GM21423 (cell line): ENCODE measurements around the gene PPIE.
A peak's percentile ranks its signal among the peaks of the same experiment; 100 is the strongest.

ENCODE experiments used
- ATAC-seq: cut with Tn5 transposase; IDR thresholded peaks from one replicate; pipeline ENCODE4 v1.9.1; 2021; ENCODE audit warnings: mild to moderate bottlenecking, moderate library complexity; ENCODE audit not compliant: unreplicated experiment

Gene PPIE

GRCh38 chr1:39738622-39739366, at the start of gene PPIE:
PPIE (plus strand) TSS chr1:39738882; CDS start chr1:39738901, 19 bp downstream.
- peak; percentile 84 for ATAC-seq

DNA sequence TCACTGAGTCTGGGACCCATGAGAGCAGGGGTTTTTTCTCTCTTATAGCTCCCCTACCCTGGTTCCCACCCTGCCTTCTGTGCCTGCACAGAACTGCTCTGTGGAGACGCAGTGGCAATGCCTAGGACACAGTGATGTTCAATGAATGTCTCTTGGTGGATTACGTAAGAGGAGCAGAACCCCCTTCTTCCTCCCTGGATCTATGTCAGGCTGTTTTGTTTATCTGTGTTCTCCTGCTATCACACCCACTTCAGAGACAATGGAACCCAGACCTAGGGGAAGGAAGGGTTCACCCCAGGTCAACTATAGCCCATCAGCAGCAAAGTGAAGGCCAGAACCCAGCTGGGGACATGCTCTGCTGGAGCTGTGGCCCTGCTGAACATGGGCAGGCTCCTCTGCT, 49.5 kb upstream of the PPIE start:
- ATAC-seq = no peak

GRCh38 chr1:39689635-39690034, 49.0 kb upstream of the PPIE start:
- ATAC-seq = no peak

DNA sequence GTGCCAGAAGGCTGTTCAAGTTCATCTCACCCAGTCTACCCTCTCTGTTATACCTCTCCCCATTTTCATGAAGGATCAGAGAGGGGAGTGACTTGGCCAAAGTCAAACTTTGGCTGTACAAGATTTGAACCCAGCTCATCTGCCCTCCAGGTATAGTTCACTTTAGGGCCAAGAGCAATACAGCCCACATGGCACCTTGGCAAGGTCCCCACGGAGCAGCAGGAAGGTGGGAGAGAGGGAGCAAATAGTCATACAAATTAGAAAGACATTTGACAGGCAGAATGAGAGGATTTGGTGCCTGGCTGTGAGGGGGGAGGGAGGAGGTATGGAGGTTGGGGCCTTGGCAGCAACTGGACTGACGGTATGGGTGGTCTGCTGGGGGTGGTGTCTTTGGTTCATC, 48.5 kb upstream of the PPIE start:
- no peak for ATAC-seq

DNA sequence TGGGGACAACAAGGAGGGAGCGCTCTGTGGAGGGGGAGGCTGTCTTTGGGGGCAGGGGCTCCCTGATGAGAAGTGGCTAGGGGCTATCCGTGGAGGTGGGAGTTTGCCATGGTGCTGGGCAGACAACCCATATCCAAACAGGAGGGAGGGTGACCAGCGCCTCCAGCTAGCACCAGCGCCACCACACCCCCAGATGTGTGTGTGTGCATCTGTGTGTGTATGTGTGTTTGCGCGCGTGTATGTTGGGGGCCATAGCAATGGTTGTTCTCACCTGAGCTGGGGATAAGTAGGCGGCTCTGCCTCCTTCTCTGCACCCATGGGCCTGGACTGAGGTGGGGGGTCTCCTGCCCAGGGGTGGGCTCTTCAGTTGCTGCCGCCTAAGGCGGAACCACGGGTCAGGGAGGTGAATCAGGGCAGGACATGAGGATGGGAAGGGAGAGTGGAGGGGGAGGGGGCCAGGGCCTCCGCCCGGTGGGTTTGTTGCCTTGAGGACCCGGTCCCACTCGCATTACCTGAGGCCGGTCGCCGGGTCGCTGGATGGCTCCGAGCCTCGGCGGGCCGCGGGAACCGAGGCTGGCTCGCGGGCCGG, 47.8 kb upstream of the PPIE start:
- no peak for ATAC-seq

GRCh38 chr1:39691383-39692151, 47.1 kb upstream of the PPIE start, which contains the start of gene HPCAL4:
HPCAL4 (minus strand) TSS chr1:39691433; CDS start chr1:39684603, 6,830 bp downstream.
- peak; percentile 77 for ATAC-seq

DNA sequence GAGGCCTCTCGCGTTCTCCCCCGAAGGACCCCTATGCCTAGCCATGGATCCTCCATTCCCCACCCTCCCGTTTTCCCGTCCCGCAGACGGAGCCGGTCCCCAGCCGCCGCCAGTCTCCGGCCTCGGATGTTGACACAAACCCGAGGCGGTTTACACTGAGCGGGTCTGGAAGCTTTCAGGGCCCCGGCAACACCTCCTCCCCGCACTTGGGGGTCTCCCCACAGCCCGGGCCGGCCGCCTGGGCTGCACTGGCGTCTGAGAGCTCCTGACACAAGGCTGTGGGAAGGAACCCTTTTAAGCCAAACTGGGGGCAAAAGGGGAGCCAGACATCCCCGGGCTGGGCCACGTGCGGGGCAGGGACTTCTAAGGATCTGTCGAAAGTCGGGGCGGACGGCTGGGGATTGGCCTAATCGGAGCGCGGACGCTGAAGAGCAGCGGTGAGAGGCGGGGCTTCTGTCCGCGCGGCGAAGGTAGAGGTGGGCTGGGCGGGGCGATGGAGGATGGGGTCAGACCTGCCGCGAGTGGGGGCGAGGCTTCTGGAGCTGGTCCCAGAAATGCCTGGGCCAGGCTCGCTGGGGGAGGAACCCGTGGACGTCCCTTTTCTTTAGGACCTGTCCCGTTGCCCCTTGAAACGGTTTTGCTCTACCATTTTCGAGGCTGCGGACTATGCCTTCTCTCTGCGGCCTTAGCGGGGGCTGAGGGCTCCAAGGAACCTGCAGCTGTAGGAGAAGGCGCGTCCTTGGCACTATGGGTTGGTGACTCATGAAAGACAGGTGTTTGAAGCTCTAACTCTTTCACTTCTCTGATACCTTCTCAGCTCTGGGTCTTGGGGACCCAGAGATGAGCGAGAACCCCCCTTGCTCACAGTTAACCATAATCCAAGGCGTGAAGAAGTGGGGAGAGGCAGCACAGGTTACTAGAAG, 46.3 kb upstream of the PPIE start:
- no peak for ATAC-seq

- no peak for ATAC-seq
Measured at GRCh38 chr1:39694026-39694425, 44.7 kb upstream of the PPIE start.

GRCh38 chr1:39695016-39695415, 43.7 kb upstream of the PPIE start:
- no peak for ATAC-seq

GRCh38 chr1:39696448-39696847, 42.2 kb upstream of the PPIE start:
- no peak for ATAC-seq

GRCh38 chr1:39698568-39698967, 40.1 kb upstream of the PPIE start:
- no peak for ATAC-seq

DNA sequence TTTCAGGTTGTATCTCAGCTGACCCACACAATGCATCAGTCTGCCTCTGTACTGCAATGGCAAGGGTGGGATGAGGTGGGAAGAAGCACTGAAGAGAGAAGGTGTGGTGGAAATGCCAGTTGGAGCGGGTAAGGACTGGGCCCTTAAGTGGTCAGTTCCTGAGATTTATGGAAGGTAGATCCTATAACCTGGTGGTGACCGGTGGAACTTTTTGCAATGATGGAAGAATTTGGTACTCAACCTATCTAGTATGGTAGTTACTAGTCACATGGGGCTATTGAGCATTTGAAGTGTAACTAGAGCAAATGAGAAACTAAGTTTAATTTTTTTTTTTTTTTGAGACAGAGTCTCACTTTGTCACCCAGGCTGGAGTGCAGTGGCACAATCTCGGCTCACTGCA, 39.3 kb upstream of the PPIE start:
- no peak for ATAC-seq

DNA sequence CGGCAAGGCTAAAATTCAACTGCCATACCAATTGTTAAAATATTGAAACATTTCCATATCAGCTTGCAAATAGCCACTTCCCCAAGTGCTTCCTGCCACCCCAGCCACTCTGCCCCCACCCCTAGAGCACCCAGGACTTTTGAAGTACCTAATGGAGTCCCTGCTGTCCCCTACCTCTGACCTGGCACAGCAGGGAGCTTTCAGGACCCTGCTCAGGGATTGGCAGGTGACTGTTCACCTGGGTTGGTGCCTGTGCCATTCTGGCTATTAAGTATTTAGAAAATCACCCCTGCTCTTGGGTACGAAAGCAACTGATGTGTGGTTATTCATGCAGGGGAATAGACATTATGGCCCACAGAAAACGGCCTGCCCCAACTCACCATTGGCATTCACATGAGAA, 38.3 kb upstream of the PPIE start:
- no peak for ATAC-seq

- no peak for ATAC-seq
Measured at GRCh38 chr1:39701049-39701439, 37.6 kb upstream of the PPIE start.

GRCh38 chr1:39704757-39705156, 33.9 kb upstream of the PPIE start:
- no peak for ATAC-seq

- ATAC-seq = no peak
Measured at GRCh38 chr1:39707506-39707905, 31.2 kb upstream of the PPIE start.

- no peak for ATAC-seq
Measured at GRCh38 chr1:39711104-39711965, 27.3 kb upstream of the PPIE start.

DNA sequence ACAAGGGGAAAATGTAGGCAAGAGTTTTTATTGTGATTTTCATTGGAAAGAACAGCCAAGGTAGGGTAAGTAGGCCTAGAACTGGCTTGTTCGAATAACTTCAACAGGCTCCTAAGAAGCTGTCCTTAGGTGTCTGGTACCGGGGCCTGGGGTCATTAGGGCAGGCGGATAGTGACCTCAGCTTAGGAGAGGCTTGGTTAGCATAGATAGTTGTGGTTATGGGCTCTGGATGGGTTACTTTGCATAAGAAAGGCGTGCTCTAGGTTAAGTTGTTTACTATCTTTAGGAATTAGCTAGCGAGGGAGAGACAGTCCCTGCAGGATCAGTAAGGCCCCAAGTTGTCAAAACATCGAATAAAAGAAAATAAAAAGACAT, 26.7 kb upstream of the PPIE start:
- no peak for ATAC-seq

DNA sequence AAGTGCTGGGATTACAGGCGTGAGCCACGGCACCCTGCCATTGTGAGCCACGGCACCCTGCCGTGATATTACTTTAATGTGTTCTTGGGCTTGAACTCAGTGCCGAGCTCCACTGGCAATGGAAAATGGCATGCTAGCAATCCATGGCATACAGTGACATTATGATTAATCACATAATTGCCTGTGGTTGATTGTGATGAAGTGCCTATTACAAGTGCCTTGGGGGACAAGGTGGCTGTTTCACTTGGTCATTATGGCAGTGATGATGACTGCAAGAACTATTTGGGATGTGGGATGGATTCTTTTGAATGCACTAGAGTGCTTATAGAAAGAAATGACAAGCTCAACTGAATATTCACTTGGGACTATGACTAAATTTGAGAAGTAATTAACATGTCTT, 25.1 kb upstream of the PPIE start:
- ATAC-seq = no peak

DNA sequence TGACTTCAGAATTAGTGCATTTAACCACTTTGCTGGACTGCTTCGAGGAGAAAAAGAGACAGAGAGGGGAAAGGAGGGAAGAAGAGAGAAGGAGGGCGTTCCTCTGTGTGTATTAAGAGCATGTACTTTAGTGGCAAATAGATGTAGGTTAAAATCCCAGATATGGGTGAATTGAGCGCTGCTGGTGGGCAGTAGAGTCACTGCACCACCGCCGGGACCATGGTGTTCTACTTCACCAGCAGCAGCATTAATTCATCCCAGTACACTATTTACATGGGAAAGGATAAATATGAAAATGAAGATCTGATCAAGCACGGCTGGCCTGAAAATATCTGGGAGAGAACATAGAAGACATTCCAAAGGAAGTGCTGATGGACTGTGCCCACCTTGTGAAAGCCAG, 20.9 kb upstream of the PPIE start:
- ATAC-seq = no peak
